ENCODE measurements around the gene CYBRD1.

DNA sequence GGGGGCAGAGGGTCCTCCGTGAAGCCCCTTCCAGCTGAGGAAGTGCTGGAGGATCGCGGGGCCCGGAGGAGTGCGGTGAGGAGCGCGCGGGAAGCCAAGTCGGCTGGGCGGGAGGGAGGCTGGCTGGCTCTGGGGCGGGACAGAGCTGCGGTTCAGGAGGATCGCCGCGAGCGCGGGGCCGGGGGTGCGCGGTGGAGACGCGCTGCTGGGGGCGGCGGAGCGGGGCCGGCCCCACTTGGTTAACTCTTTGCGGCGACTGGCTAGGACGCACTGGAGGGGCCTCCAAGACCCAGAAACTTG is 464 bp downstream of the CYBRD1 start:
- TF ChIP-seq, protein P1, sequence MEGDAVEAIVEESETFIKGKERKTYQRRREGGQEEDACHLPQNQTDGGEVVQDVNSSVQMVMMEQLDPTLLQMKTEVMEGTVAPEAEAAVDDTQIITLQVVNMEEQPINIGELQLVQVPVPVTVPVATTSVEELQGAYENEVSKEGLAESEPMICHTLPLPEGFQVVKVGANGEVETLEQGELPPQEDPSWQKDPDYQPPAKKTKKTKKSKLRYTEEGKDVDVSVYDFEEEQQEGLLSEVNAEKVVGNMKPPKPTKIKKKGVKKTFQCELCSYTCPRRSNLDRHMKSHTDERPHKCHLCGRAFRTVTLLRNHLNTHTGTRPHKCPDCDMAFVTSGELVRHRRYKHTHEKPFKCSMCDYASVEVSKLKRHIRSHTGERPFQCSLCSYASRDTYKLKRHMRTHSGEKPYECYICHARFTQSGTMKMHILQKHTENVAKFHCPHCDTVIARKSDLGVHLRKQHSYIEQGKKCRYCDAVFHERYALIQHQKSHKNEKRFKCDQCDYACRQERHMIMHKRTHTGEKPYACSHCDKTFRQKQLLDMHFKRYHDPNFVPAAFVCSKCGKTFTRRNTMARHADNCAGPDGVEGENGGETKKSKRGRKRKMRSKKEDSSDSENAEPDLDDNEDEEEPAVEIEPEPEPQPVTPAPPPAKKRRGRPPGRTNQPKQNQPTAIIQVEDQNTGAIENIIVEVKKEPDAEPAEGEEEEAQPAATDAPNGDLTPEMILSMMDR (IDR thresholded peaks at IDR 0.05) = no peak
- TF ChIP-seq POLR2A (IDR thresholded peaks at IDR 0.05) = no peak
